K562 (cell line): ENCODE data around the gene AVPI1. TPM values are rescaled to one million over a fixed set of nuclear protein-coding genes. Genes with fewer than 3 reads are reported as not detected.

Experiments
- BDP1 ChIP-seq: IDR thresholded peaks from 3 replicates; pipeline ENCODE4 v1.6.1; 2011; ENCODE audit not compliant: insufficient read length, insufficient read depth
- HDAC6 ChIP-seq: IDR thresholded peaks from 2 replicates; pipeline ENCODE4 v1.6.1; 2012; ENCODE audit warnings: low read depth, mild to moderate bottlenecking, control low read depth, inconsistent platforms, low read length, moderate library complexity
- HINFP ChIP-seq: fragments of 450-650 bp; conservative IDR thresholded peaks from 2 replicates; pipeline ENCODE4 v1.6.1; 2016; ENCODE audit warnings: missing genetic modification characterization, low read depth, mild to moderate bottlenecking, control low read depth, missing compliant biosample characterization
- HMGN3 ChIP-seq: IDR thresholded peaks from 2 replicates; pipeline ENCODE4 v1.6.1; 2011; ENCODE audit warnings: borderline replicate concordance, low read depth, mild to moderate bottlenecking, mixed read lengths, low read length; ENCODE audit not compliant: insufficient read length; ENCODE audit errors: extremely low read depth
- MTF1 ChIP-seq: fragments of 250-450 bp; sonication (Bioruptor Pico); IDR thresholded peaks from 2 replicates; pipeline ENCODE4 v1.9.0; 2021; ENCODE audit warnings: moderate library complexity, mild to moderate bottlenecking, inconsistent platforms, borderline replicate concordance
- NUFIP1 ChIP-seq: fragments of 450-650 bp; IDR thresholded peaks from 2 replicates; pipeline ENCODE4 v1.6.1; 2018; ENCODE audit not compliant: partially characterized antibody
- POLR2AphosphoS2 ChIP-seq: IDR thresholded peaks from 2 replicates; pipeline ENCODE4 v1.6.1; 2012; ENCODE audit warnings: low read length, improper control_type of control experiment
- PREB ChIP-seq: sonication (generic); formaldehyde crosslinking; IDR thresholded peaks from 2 replicates; pipeline ENCODE4 v1.8.1; 2023; ENCODE audit warnings: mild to moderate bottlenecking, missing genetic modification reagents
- RFX7 ChIP-seq: fragments of 250-450 bp; sonication (Bioruptor Pico); IDR thresholded peaks from 2 replicates; pipeline ENCODE4 v1.5.1; 2021; ENCODE audit warnings: mild to moderate bottlenecking
- SIRT6 ChIP-seq: IDR thresholded peaks from one replicate; pipeline ENCODE4 v1.6.1; 2012; ENCODE audit warnings: low read depth, mild to moderate bottlenecking, control low read depth, inconsistent platforms, low read length, moderate library complexity
- SMARCA4 ChIP-seq: fragments of 450-650 bp; IDR thresholded peaks from 2 replicates; pipeline ENCODE4 v1.6.1; 2016
- SREBF1 ChIP-seq: fragments of 150-350 bp; IDR thresholded peaks from 2 replicates; pipeline ENCODE4 v1.6.1; 2014; ENCODE audit warnings: antibody characterized with exemption, low read depth, low read length, borderline replicate concordance
- TAL1 ChIP-seq: fragments of 450-650 bp; IDR thresholded peaks from 2 replicates; pipeline ENCODE4 v1.6.1; 2016; ENCODE audit warnings: mild to moderate bottlenecking
- TARDBP ChIP-seq: fragments of 450-650 bp; IDR thresholded peaks from 2 replicates; pipeline ENCODE4 v1.6.1; 2016
- ZFP1 ChIP-seq: fragments of 450-650 bp; formaldehyde crosslinking; IDR thresholded peaks from 2 replicates; pipeline ENCODE4 v1.4.0; 2020; ENCODE audit warnings: mild to moderate bottlenecking, mixed read lengths
- ZNF778 ChIP-seq: fragments of 450-650 bp; formaldehyde crosslinking; IDR thresholded peaks from 2 replicates; pipeline ENCODE4 v1.4.0; 2020; ENCODE audit warnings: mild to moderate bottlenecking, moderate library complexity
- ZSCAN29 ChIP-seq: fragments of 450-650 bp; IDR thresholded peaks from 2 replicates; pipeline ENCODE4 v1.6.1; 2017
- polyA plus RNA-seq, 8 experiments: library from polyadenylated mRNA; depleted of rRNA in 4 of 8; stranded (reverse) in 5 of 8; unstranded in 3 of 8; fragments of >200 nt; fragmentation: Nextera tagmentation in 2 of 8; fragmentation: Illumina TruSeq in 1 of 8; extraction: Ambion mirVana in 2 of 8; extraction: Trizol in 1 of 8; gene quantifications; 2 replicates each; pipeline versions ENCODE4 v1.2.1 to v1.2.3, GENCODE V29; 2011 to 2014; ENCODE audit warnings: inconsistent platforms in 1 of 8, missing spikeins in 1 of 8
- total RNA-seq, 7 experiments: library from RNA; depleted of rRNA in 6 of 7; stranded (reverse); fragments of >200 nt in 6 of 7; fragmentation: Illumina TruSeq in 2 of 7; extraction: Trizol in 2 of 7; gene quantifications; 2 replicates each; pipeline versions ENCODE4 v1.2.1 to v1.2.3, GENCODE V29; 2011 to 2021; ENCODE audit warnings: low replicate concordance in 1 of 7
- TF ChIP-seq, protein P1 (sequence below), 2 experiments: fragments of 450-650 bp; IDR thresholded peaks; 2 replicates each; pipeline ENCODE4 v1.6.1; 2018; ENCODE audit warnings: mild to moderate bottlenecking in 2 of 2, low read depth in 1 of 2; ENCODE audit not compliant: partially characterized antibody in 2 of 2
- TF ChIP-seq, protein P2 (sequence below): sonication (generic); formaldehyde crosslinking; IDR thresholded peaks from 2 replicates; pipeline ENCODE4 v1.8.0; 2022; ENCODE audit warnings: mild to moderate bottlenecking, missing genetic modification reagents, borderline replicate concordance

Gene AVPI1
- total and polyA plus RNA-seq, 9 of the 15 experiments (the other 6 are each of a cell fraction or from before 2014, with no cell fraction given): 0.90 to 10.4 (median 7.4) TPM

GRCh38 chr10:97713826-97714400, 26.9 kb upstream of the AVPI1 start (continued):
- no peak for TF ChIP-seq ZSCAN29
- TF ChIP-seq PREB (CRISPR knock-in tag): no peak
- TF ChIP-seq, protein P1, sequence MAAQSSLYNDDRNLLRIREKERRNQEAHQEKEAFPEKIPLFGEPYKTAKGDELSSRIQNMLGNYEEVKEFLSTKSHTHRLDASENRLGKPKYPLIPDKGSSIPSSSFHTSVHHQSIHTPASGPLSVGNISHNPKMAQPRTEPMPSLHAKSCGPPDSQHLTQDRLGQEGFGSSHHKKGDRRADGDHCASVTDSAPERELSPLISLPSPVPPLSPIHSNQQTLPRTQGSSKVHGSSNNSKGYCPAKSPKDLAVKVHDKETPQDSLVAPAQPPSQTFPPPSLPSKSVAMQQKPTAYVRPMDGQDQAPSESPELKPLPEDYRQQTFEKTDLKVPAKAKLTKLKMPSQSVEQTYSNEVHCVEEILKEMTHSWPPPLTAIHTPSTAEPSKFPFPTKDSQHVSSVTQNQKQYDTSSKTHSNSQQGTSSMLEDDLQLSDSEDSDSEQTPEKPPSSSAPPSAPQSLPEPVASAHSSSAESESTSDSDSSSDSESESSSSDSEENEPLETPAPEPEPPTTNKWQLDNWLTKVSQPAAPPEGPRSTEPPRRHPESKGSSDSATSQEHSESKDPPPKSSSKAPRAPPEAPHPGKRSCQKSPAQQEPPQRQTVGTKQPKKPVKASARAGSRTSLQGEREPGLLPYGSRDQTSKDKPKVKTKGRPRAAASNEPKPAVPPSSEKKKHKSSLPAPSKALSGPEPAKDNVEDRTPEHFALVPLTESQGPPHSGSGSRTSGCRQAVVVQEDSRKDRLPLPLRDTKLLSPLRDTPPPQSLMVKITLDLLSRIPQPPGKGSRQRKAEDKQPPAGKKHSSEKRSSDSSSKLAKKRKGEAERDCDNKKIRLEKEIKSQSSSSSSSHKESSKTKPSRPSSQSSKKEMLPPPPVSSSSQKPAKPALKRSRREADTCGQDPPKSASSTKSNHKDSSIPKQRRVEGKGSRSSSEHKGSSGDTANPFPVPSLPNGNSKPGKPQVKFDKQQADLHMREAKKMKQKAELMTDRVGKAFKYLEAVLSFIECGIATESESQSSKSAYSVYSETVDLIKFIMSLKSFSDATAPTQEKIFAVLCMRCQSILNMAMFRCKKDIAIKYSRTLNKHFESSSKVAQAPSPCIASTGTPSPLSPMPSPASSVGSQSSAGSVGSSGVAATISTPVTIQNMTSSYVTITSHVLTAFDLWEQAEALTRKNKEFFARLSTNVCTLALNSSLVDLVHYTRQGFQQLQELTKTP (IDR thresholded peaks at IDR 0.05; ENCODE audit: low read depth in 1 of 2, partially characterized antibody in 2 of 2): no peak
- TF ChIP-seq RFX7: no peak
- no peak for TF ChIP-seq POLR2AphosphoS2
- TF ChIP-seq, protein P2, sequence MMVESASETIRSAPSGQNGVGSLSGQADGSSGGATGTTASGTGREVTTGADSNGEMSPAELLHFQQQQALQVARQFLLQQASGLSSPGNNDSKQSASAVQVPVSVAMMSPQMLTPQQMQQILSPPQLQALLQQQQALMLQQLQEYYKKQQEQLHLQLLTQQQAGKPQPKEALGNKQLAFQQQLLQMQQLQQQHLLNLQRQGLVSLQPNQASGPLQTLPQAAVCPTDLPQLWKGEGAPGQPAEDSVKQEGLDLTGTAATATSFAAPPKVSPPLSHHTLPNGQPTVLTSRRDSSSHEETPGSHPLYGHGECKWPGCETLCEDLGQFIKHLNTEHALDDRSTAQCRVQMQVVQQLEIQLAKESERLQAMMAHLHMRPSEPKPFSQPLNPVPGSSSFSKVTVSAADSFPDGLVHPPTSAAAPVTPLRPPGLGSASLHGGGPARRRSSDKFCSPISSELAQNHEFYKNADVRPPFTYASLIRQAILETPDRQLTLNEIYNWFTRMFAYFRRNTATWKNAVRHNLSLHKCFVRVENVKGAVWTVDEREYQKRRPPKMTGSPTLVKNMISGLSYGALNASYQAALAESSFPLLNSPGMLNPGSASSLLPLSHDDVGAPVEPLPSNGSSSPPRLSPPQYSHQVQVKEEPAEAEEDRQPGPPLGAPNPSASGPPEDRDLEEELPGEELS (CRISPR knock-in tag): no peak; the same call in 1 of the 2 replicates
- no peak for TF ChIP-seq NUFIP1
- no peak for TF ChIP-seq ZNF778 (CRISPR knock-in tag)
- no peak for TF ChIP-seq SIRT6
- no peak for TF ChIP-seq HDAC6
- TF ChIP-seq TAL1: no peak
- TF ChIP-seq SREBF1: no peak
- TF ChIP-seq ZFP1: no peak
- TF ChIP-seq TARDBP: no peak
- no peak for TF ChIP-seq HMGN3
- TF ChIP-seq SMARCA4: no peak
- TF ChIP-seq HINFP (tag): no peak
- TF ChIP-seq BDP1: no peak
- TF ChIP-seq MTF1 (CRISPR knock-in tag): no peak
